H9 (cell line): ENCODE measurements around the gene TLN1. TPM values are rescaled to one million over a fixed set of nuclear protein-coding genes. Genes with fewer than 3 reads are reported as not detected.

Source experiments
- DNase-seq: peaks from one replicate; pipeline ENCODE4 v3.0.0-alpha.2; 2017
- H2AFZ ChIP-seq: one replicate; pipeline ENCODE4 v1.6.1; 2013; ENCODE audit warnings: mild to moderate bottlenecking, low read length, control low read depth, moderate library complexity
- H2AK5ac ChIP-seq: 2 replicates; pipeline ENCODE4 v1.6.1; 2013; ENCODE audit warnings: low read length, control low read depth, mixed read lengths; ENCODE audit not compliant: insufficient read length
- H2BK120ac ChIP-seq: one replicate; pipeline ENCODE4 v1.6.1; 2013; ENCODE audit warnings: low read depth, mild to moderate bottlenecking, low read length, control low read depth, inconsistent platforms; ENCODE audit not compliant: poor library complexity, severe bottlenecking
- H2BK12ac ChIP-seq: 2 replicates; pipeline ENCODE4 v1.6.1; 2013; ENCODE audit warnings: low read length, control low read depth, mixed read lengths, low read depth; ENCODE audit not compliant: insufficient read length
- H2BK15ac ChIP-seq: 2 replicates; pipeline ENCODE4 v1.6.1; 2013; ENCODE audit warnings: low read depth, low read length, control low read depth
- H2BK20ac ChIP-seq: one replicate; pipeline ENCODE4 v1.6.1; 2013; ENCODE audit warnings: low read depth, mild to moderate bottlenecking, low read length, control low read depth, inconsistent platforms; ENCODE audit not compliant: poor library complexity, severe bottlenecking
- H2BK5ac ChIP-seq: 2 replicates; pipeline ENCODE4 v1.6.1; 2013; ENCODE audit warnings: low read length, control low read depth, mixed read lengths; ENCODE audit not compliant: insufficient read length
- H3K14ac ChIP-seq: 2 replicates; pipeline ENCODE4 v1.6.1; 2013; ENCODE audit warnings: low read length, control low read depth; ENCODE audit not compliant: insufficient read depth
- H3K18ac ChIP-seq: 2 replicates; pipeline ENCODE4 v1.6.1; 2013; ENCODE audit warnings: low read depth, mild to moderate bottlenecking, mixed read lengths, low read length, control low read depth; ENCODE audit not compliant: insufficient read length
- H3K23ac ChIP-seq: 2 replicates; pipeline ENCODE4 v1.6.1; 2013; ENCODE audit warnings: low read length, control low read depth, mixed read lengths, low read depth; ENCODE audit not compliant: insufficient read length
- H3K23me2 ChIP-seq: 2 replicates; pipeline ENCODE4 v1.6.1; 2013; ENCODE audit warnings: low read depth, mild to moderate bottlenecking, mixed read lengths, low read length, control low read depth; ENCODE audit not compliant: insufficient read length, poor library complexity, severe bottlenecking
- H3K27ac ChIP-seq: 2 replicates; pipeline ENCODE4 v1.5.1; 2013; ENCODE audit warnings: low read length, control low read depth, mixed read lengths, low read depth; ENCODE audit not compliant: insufficient read length
- H3K27me3 ChIP-seq: 2 replicates; pipeline ENCODE4 v1.6.1; 2013; ENCODE audit warnings: low read length, control low read depth, inconsistent platforms; ENCODE audit not compliant: insufficient read depth
- H3K4ac ChIP-seq: 2 replicates; pipeline ENCODE4 v1.6.1; 2013; ENCODE audit warnings: low read depth, mild to moderate bottlenecking, control low read depth, inconsistent platforms, low read length, moderate library complexity
- H3K4me1 ChIP-seq: 2 replicates; pipeline ENCODE4 v1.6.1; 2013; ENCODE audit warnings: low read length, control low read depth, inconsistent platforms; ENCODE audit not compliant: insufficient read depth
- H3K4me2 ChIP-seq: 2 replicates; pipeline ENCODE4 v1.6.1; 2013; ENCODE audit warnings: low read length, control low read depth, mixed read lengths; ENCODE audit not compliant: insufficient read length, insufficient read depth
- H3K56ac ChIP-seq: 2 replicates; pipeline ENCODE4 v1.6.1; 2013; ENCODE audit warnings: low read depth, mild to moderate bottlenecking, mixed read lengths, low read length, control low read depth; ENCODE audit not compliant: insufficient read length
- H3K79me1 ChIP-seq: 2 replicates; pipeline ENCODE4 v1.6.1; 2013; ENCODE audit warnings: low read depth, mild to moderate bottlenecking, moderate library complexity, low read length, control low read depth, inconsistent platforms; ENCODE audit not compliant: insufficient read depth, poor library complexity, severe bottlenecking
- H3K79me2 ChIP-seq: 2 replicates; pipeline ENCODE4 v1.6.1; 2013; ENCODE audit warnings: low read length, control low read depth, inconsistent platforms; ENCODE audit not compliant: insufficient read depth
- H3K9ac ChIP-seq: 2 replicates; pipeline ENCODE4 v1.6.1; 2013; ENCODE audit warnings: low read length, control low read depth, mixed read lengths; ENCODE audit not compliant: insufficient read length; ENCODE audit errors: extremely low read depth
- H3K9me3 ChIP-seq: one replicate; pipeline ENCODE4 v1.6.1; 2013; ENCODE audit warnings: low read depth, low read length, inconsistent platforms; ENCODE audit not compliant: control insufficient read depth
- H3T11ph ChIP-seq: one replicate; pipeline ENCODE4 v1.6.1; 2013; ENCODE audit warnings: mild to moderate bottlenecking, low read length, control low read depth, inconsistent platforms
- H4K20me1 ChIP-seq: one replicate; pipeline ENCODE4 v1.6.1; 2013; ENCODE audit not compliant: control insufficient read depth, insufficient read length, insufficient read depth
- H4K5ac ChIP-seq: 2 replicates; pipeline ENCODE4 v1.6.1; 2013; ENCODE audit warnings: low read depth, mild to moderate bottlenecking, mixed read lengths, low read length, control low read depth; ENCODE audit not compliant: insufficient read length
- H4K8ac ChIP-seq: replicated peaks from 2 replicates; pipeline ENCODE4 v1.6.1; 2013; ENCODE audit warnings: low read length, control low read depth, mixed read lengths, low read depth; ENCODE audit not compliant: insufficient read length
- H4K91ac ChIP-seq: 2 replicates; pipeline ENCODE4 v1.6.1; 2013; ENCODE audit warnings: low read depth, mild to moderate bottlenecking, moderate library complexity, mixed read lengths, low read length, control low read depth; ENCODE audit not compliant: insufficient read length
- H3K27ac Mint-ChIP-seq, 3 experiments: 2 replicates in 2 of 3; 3 replicates in 1 of 3; pipeline ENCODE4 v1.8.0; 2020 to 2021; ENCODE audit warnings: mixed read lengths in 3 of 3, mild to moderate bottlenecking in 1 of 3, moderate library complexity in 1 of 3
- H3K27me3 Mint-ChIP-seq: 2 replicates; pipeline ENCODE4 v1.8.0; 2021; ENCODE audit warnings: low read depth, mild to moderate bottlenecking, moderate library complexity, mixed read lengths
- H3K36me3 Mint-ChIP-seq, 3 experiments: 2 replicates in 2 of 3; 3 replicates in 1 of 3; pipeline ENCODE4 v1.8.0; 2020 to 2021; ENCODE audit warnings: low read depth in 3 of 3, mixed read lengths in 3 of 3; ENCODE audit not compliant: insufficient read depth in 1 of 3
- H3K4me1 Mint-ChIP-seq, 2 experiments: 2 replicates each; pipeline ENCODE4 v1.8.0; 2020; ENCODE audit warnings: mixed read lengths in 2 of 2
- H3K4me3 Mint-ChIP-seq, 2 experiments: 2 replicates in 1 of 2; 3 replicates in 1 of 2; pipeline ENCODE4 v1.8.0; 2020 to 2021; ENCODE audit warnings: mild to moderate bottlenecking in 2 of 2, mixed read lengths in 2 of 2, moderate library complexity in 1 of 2
- H3K9me3 Mint-ChIP-seq, 2 experiments: 2 replicates in 1 of 2; 3 replicates in 1 of 2; pipeline ENCODE4 v1.8.0; 2020; ENCODE audit warnings: mild to moderate bottlenecking in 2 of 2, mixed read lengths in 2 of 2, moderate library complexity in 1 of 2
- WGBS: extraction: QIAGEN DNeasy Blood & Tissue Kit; methylation state at CpG from one replicate; pipeline ENCODE4 v1.1.7; 2013; ENCODE audit warnings: missing lambda C conversion rate, low lambda C conversion rate, mixed read lengths; ENCODE audit not compliant: insufficient read length; ENCODE audit errors: extremely low coverage; 5-methylcytosine and 5-hydroxymethylcytosine counted together
- total RNA-seq: library from RNA; stranded (reverse); gene quantifications from 2 replicates; pipeline ENCODE4 v1.2.1, GENCODE V29; 2021
- TF ChIP-seq, protein P1 (sequence below): fragments of 200-600 bp; sonication (generic); conservative IDR thresholded peaks from 3 replicates; pipeline ENCODE4 v1.8.0; 2021; ENCODE audit warnings: antibody characterized with exemption, mild to moderate bottlenecking

Gene TLN1
- total RNA-seq, 1 experiment from 2014 or later, result 102 TPM

DNA sequence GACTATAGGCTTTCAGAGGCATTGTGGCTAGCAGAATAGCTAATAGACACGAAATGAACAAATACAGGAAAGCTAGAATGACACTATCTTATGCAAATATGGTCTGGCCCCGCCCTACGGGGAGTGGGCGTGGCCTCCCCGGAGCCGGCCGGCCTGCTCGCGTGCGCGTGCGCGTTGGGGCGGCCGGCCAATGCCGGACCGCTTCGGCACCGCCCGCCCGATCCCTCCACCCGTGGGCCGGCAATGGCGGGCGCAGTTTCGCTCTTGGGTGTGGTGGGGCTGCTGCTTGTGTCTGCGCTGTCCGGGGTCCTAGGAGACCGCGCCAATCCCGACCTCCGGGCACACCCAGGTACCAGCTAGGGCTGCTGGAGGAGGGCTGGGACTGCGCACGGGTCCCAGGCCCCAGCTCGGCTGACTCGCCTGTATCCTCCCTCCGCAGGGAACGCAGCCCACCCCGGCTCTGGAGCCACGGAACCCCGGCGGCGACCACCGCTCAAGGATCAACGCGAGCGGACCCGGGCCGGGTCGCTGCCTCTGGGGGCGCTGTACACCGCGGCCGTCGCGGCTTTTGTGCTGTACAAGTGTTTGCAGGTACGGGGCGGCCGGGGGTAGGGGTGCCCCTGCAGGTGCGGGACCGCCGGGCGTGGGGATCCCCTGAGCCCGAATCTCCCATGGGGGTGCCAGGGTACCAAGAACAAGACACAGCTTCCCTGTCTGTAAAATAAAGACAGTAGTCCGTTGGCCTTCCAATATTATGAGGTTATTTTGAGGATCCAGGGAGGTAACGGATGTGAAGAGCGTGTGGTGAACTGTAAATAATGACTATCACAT lies 73.6 kb downstream of the TLN1 start, which contains the start of gene CCDC107:
TSS of gene CCDC107 (plus strand) at position 156 of the 831 bp plus-strand sequence. CDS start at position 244, 88 bp downstream.
- H2BK15ac ChIP-seq, result no peak within 1 kb of the TSS
- WGBS, result no CpG with 5 or more reads among the region's 67 CpGs
- Mint-ChIP-seq H3K27me3 (peaks cover 18% of the 10 kb centered on the region), H3K9me3 (peaks cover 2 to 3% of the 10 kb centered on the region in 2 experiments; a peak in 3 of 5 replicates), H3K36me3 (peaks cover 28 to 37% (median 37%) of the 10 kb centered on the region in 3 experiments), H3K4me3 (peak within 1 kb of the TSS; percentile 83 to 85), H3K27ac (peak within 1 kb of the TSS; percentile 98 to 100 (median 99)), H3K4me1 (peaks cover 24 to 27% of the 10 kb centered on the region in 2 experiments)
- DNase-seq, result peak; percentile 79
- H4K91ac ChIP-seq, result no peak within 1 kb of the TSS
- H3K14ac ChIP-seq, result peak within 1 kb of the TSS; percentile 77; the same call in 1 of the 2 replicates
- no peak within 1 kb of the TSS for H2BK120ac ChIP-seq
- H3K9me3 ChIP-seq, result no peaks in the 10 kb centered on the region
- no peak within 1 kb of the TSS for H2BK5ac ChIP-seq
- H2BK12ac ChIP-seq, result no peak within 1 kb of the TSS
- no peak within 1 kb of the TSS for H2BK20ac ChIP-seq
- no peak within 1 kb of the TSS for H3K56ac ChIP-seq
- H3K18ac ChIP-seq, result peak within 1 kb of the TSS; percentile 69
- H3K9ac ChIP-seq, result peak within 1 kb of the TSS; percentile 74
- TF ChIP-seq, protein P1, sequence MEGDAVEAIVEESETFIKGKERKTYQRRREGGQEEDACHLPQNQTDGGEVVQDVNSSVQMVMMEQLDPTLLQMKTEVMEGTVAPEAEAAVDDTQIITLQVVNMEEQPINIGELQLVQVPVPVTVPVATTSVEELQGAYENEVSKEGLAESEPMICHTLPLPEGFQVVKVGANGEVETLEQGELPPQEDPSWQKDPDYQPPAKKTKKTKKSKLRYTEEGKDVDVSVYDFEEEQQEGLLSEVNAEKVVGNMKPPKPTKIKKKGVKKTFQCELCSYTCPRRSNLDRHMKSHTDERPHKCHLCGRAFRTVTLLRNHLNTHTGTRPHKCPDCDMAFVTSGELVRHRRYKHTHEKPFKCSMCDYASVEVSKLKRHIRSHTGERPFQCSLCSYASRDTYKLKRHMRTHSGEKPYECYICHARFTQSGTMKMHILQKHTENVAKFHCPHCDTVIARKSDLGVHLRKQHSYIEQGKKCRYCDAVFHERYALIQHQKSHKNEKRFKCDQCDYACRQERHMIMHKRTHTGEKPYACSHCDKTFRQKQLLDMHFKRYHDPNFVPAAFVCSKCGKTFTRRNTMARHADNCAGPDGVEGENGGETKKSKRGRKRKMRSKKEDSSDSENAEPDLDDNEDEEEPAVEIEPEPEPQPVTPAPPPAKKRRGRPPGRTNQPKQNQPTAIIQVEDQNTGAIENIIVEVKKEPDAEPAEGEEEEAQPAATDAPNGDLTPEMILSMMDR, result peak; percentile 90
- H2AFZ ChIP-seq, result no peak within 1 kb of the TSS
- no peak within 1 kb of the TSS; the same call in 1 of the 2 replicates for H3K4ac ChIP-seq
- no peak within 1 kb of the TSS for H2AK5ac ChIP-seq
- H4K8ac ChIP-seq, result no peak within 1 kb of the TSS
- H3K79me1 ChIP-seq, result no peaks in the 10 kb centered on the region
- peaks cover 11% of the 10 kb centered on the region for H3K23me2 ChIP-seq
- H3K23ac ChIP-seq, result no peak within 1 kb of the TSS
- H3K27me3 ChIP-seq, result no peaks in the 10 kb centered on the region
- peak within 1 kb of the TSS; percentile 57 for H3T11ph ChIP-seq
- H3K4me1 ChIP-seq, result peaks cover 3% of the 10 kb centered on the region; the same call in 1 of the 2 replicates
- peak within 1 kb of the TSS; percentile 76 for H3K4me2 ChIP-seq
- no peak within 1 kb of the TSS for H4K5ac ChIP-seq
- H3K27ac ChIP-seq, result peak within 1 kb of the TSS; percentile 50
- no peaks in the 10 kb centered on the region for H4K20me1 ChIP-seq
- no peaks in the 10 kb centered on the region for H3K79me2 ChIP-seq
